Measurements from ENCODE around the gene ZNF554. TPM values are rescaled to one million over a fixed set of nuclear protein-coding genes. Genes with fewer than 3 reads are reported as not detected.

ZNF554 gene
- 3.3 TPM for total RNA-seq
- 1 to 10 TPM; 1.8 to 6.1 (median 3.5) TPM for polyA plus RNA-seq

- peaks cover 0 to 24% (median 4%) of the 10 kb centered on the region in 4 donors for H3K4me1 Mint-ChIP-seq
- H3K4me3 Mint-ChIP-seq, result peak within 1 kb of the TSS; percentile 86 to 89 (median 86)
- H3K27me3 Mint-ChIP-seq, result no peaks in the 10 kb centered on the region
- Histone ChIP-seq H3K27me3 (ENCODE audit: control insufficient read depth, insufficient read depth, low read length) (no peaks in the 10 kb centered on the region), H3K4me3 (ENCODE audit: low read depth, low read length) (peak within 1 kb of the TSS; percentile 64), H3K36me3 (ENCODE audit: control insufficient read depth, insufficient read depth, low read length) (no peaks in the 10 kb centered on the region), H3K27ac (ENCODE audit: insufficient read depth, low read length, poor library complexity, severe bottlenecking) (peak within 1 kb of the TSS; percentile 29), H3K4me1 (ENCODE audit: control insufficient read depth, insufficient read depth, low read length, poor library complexity, severe bottlenecking) (peaks cover 14% of the 10 kb centered on the region), H3K9me3 (ENCODE audit: control insufficient read depth in 2 of 2, low read length in 2 of 2) (no peaks in the 10 kb centered on the region)
- DNase-seq (peak; percentile 96 to 97 (median 97)), ATAC-seq (ENCODE audit: low read depth in 2 of 2) (peak; percentile 97 to 98)
- H3K36me3 Mint-ChIP-seq, result peaks cover 4% of the 10 kb centered on the region
- H3K27ac Mint-ChIP-seq, result peak within 1 kb of the TSS in 2 of 3 donors; percentile 55 to 74
- H3K9me3 Mint-ChIP-seq, result no peaks in the 10 kb centered on the region
Observed at GRCh38 chr19:2819540-2820111, at the start of gene ZNF554. Gene ZNF554 (plus strand): TSS chr19:2819868. CDS start chr19:2820072, 204 bp downstream.

GRCh38 chr19:2770055-2771013 lies 49.3 kb upstream of the ZNF554 start:
- Mint-ChIP-seq H3K4me1 (peaks cover 5 to 20% (median 8%) of the 10 kb centered on the region in 4 donors), H3K27ac (no peak overlapping the region), H3K27me3 (no peaks in the 10 kb centered on the region), H3K9me3 (peaks cover 0 to 1% (median 0%) of the 10 kb centered on the region in 7 donors), H3K4me3 (no peak overlapping the region), H3K36me3 (peaks cover 9% of the 10 kb centered on the region)
- H3K36me3 ChIP-seq (ENCODE audit: control insufficient read depth, insufficient read depth, low read length), result peaks cover 6% of the 10 kb centered on the region
- H3K27me3 ChIP-seq (ENCODE audit: control insufficient read depth, insufficient read depth, low read length), result no peaks in the 10 kb centered on the region
- DNase-seq (no peak), ATAC-seq (ENCODE audit: low read depth in 2 of 2) (no peak)
- H3K4me3 ChIP-seq (ENCODE audit: low read depth, low read length), result no peak overlapping the region
- H3K27ac ChIP-seq (ENCODE audit: insufficient read depth, low read length, poor library complexity, severe bottlenecking), result no peak overlapping the region
- H3K4me1 ChIP-seq (ENCODE audit: control insufficient read depth, insufficient read depth, low read length, poor library complexity, severe bottlenecking), result peaks cover 5% of the 10 kb centered on the region
- no peaks in the 10 kb centered on the region for H3K9me3 ChIP-seq (ENCODE audit: control insufficient read depth in 2 of 2, low read length in 2 of 2)

- H3K27ac ChIP-seq (ENCODE audit: insufficient read depth, low read length, poor library complexity, severe bottlenecking), result no peak overlapping the region
- peak overlapping the region in 1 of 4 donors; percentile 28 for H3K4me3 Mint-ChIP-seq
- ATAC-seq (ENCODE audit: low read depth in 2 of 2) (no peak), DNase-seq (no peak)
- H3K4me1 ChIP-seq (ENCODE audit: control insufficient read depth, insufficient read depth, low read length, poor library complexity, severe bottlenecking), result peaks cover 16% of the 10 kb centered on the region
- no peaks in the 10 kb centered on the region for H3K27me3 Mint-ChIP-seq
- peaks cover 5 to 33% (median 20%) of the 10 kb centered on the region in 4 donors for H3K4me1 Mint-ChIP-seq
- H3K27me3 ChIP-seq (ENCODE audit: control insufficient read depth, insufficient read depth, low read length), result no peaks in the 10 kb centered on the region
- H3K4me3 ChIP-seq (ENCODE audit: low read depth, low read length), result no peak overlapping the region
- H3K9me3 Mint-ChIP-seq, result peaks cover 0 to 1% (median 0%) of the 10 kb centered on the region in 7 donors
- H3K27ac Mint-ChIP-seq, result peak overlapping the region in 1 of 3 donors; percentile 42
- H3K9me3 ChIP-seq (ENCODE audit: control insufficient read depth in 2 of 2, low read length in 2 of 2), result no peaks in the 10 kb centered on the region
- peaks cover 10% of the 10 kb centered on the region for H3K36me3 Mint-ChIP-seq
- peaks cover 5% of the 10 kb centered on the region for H3K36me3 ChIP-seq (ENCODE audit: control insufficient read depth, insufficient read depth, low read length)
Observed at GRCh38 chr19:2771786-2772674, 47.6 kb upstream of the ZNF554 start.

GRCh38 chr19:2774083-2774679 lies 45.5 kb upstream of the ZNF554 start:
- Mint-ChIP-seq H3K27me3 (no peaks in the 10 kb centered on the region), H3K36me3 (peaks cover 10% of the 10 kb centered on the region), H3K27ac (peak overlapping the region; percentile 64 to 91 (median 82)), H3K4me3 (no peak overlapping the region), H3K4me1 (peaks cover 5 to 35% (median 23%) of the 10 kb centered on the region in 4 donors), H3K9me3 (peaks cover 0 to 1% (median 0%) of the 10 kb centered on the region in 7 donors)
- Histone ChIP-seq H3K9me3 (ENCODE audit: control insufficient read depth in 2 of 2, low read length in 2 of 2) (no peaks in the 10 kb centered on the region), H3K27ac (ENCODE audit: insufficient read depth, low read length, poor library complexity, severe bottlenecking) (no peak overlapping the region), H3K27me3 (ENCODE audit: control insufficient read depth, insufficient read depth, low read length) (no peaks in the 10 kb centered on the region), H3K36me3 (ENCODE audit: control insufficient read depth, insufficient read depth, low read length) (peaks cover 3% of the 10 kb centered on the region), H3K4me1 (ENCODE audit: control insufficient read depth, insufficient read depth, low read length, poor library complexity, severe bottlenecking) (peaks cover 16% of the 10 kb centered on the region), H3K4me3 (ENCODE audit: low read depth, low read length) (no peak overlapping the region)
- no peak for ATAC-seq (ENCODE audit: low read depth in 2 of 2)
- DNase-seq, result no peak

GRCh38 chr19:2774953-2775555 lies 44.6 kb upstream of the ZNF554 start:
- peaks cover 10% of the 10 kb centered on the region for H3K36me3 Mint-ChIP-seq

GRCh38 chr19:2775556-2776430 lies 43.9 kb upstream of the ZNF554 start:
- Mint-ChIP-seq H3K27me3 (no peaks in the 10 kb centered on the region), H3K9me3 (peaks cover 0 to 2% (median 0%) of the 10 kb centered on the region in 7 donors), H3K36me3 (peaks cover 10% of the 10 kb centered on the region), H3K27ac (peak overlapping the region; percentile 91 to 98 (median 97)), H3K4me3 (peak overlapping the region; percentile 55 to 93 (median 84)), H3K4me1 (peaks cover 5 to 42% (median 26%) of the 10 kb centered on the region in 4 donors)
- Histone ChIP-seq H3K9me3 (ENCODE audit: control insufficient read depth in 2 of 2, low read length in 2 of 2) (no peaks in the 10 kb centered on the region), H3K36me3 (ENCODE audit: control insufficient read depth, insufficient read depth, low read length) (peaks cover 3% of the 10 kb centered on the region), H3K27me3 (ENCODE audit: control insufficient read depth, insufficient read depth, low read length) (no peaks in the 10 kb centered on the region), H3K4me1 (ENCODE audit: control insufficient read depth, insufficient read depth, low read length, poor library complexity, severe bottlenecking) (peaks cover 16% of the 10 kb centered on the region), H3K27ac (ENCODE audit: insufficient read depth, low read length, poor library complexity, severe bottlenecking) (peak overlapping the region; percentile 77), H3K4me3 (ENCODE audit: low read depth, low read length) (peak overlapping the region; percentile 55)
- DNase-seq (peak; percentile 48 to 86 (median 60)), ATAC-seq (ENCODE audit: low read depth in 2 of 2) (peak; percentile 57 to 69)

More at GRCh38 chr19:2774953-2775555, 44.6 kb upstream of the ZNF554 start:
- H3K4me1 Mint-ChIP-seq, result peaks cover 5 to 36% (median 23%) of the 10 kb centered on the region in 4 donors
- H3K27me3 Mint-ChIP-seq, result no peaks in the 10 kb centered on the region
- peaks cover 0 to 1% (median 0%) of the 10 kb centered on the region in 7 donors for H3K9me3 Mint-ChIP-seq
- ATAC-seq (ENCODE audit: low read depth in 2 of 2), result no peak
- peaks cover 16% of the 10 kb centered on the region for H3K4me1 ChIP-seq (ENCODE audit: control insufficient read depth, insufficient read depth, low read length, poor library complexity, severe bottlenecking)
- H3K36me3 ChIP-seq (ENCODE audit: control insufficient read depth, insufficient read depth, low read length), result peaks cover 3% of the 10 kb centered on the region
- no peaks in the 10 kb centered on the region for H3K9me3 ChIP-seq (ENCODE audit: control insufficient read depth in 2 of 2, low read length in 2 of 2)
- no peak for DNase-seq
- peak overlapping the region; percentile 91 to 98 (median 97) for H3K27ac Mint-ChIP-seq
- peak overlapping the region; percentile 55 to 93 (median 84) for H3K4me3 Mint-ChIP-seq
- peak overlapping the region; percentile 77 for H3K27ac ChIP-seq (ENCODE audit: insufficient read depth, low read length, poor library complexity, severe bottlenecking)
- no peaks in the 10 kb centered on the region for H3K27me3 ChIP-seq (ENCODE audit: control insufficient read depth, insufficient read depth, low read length)
- H3K4me3 ChIP-seq (ENCODE audit: low read depth, low read length), result no peak overlapping the region
